Neural cell (in vitro differentiated cells): Measurements from ENCODE around the gene NUCB2. TPM values are rescaled to one million over a fixed set of nuclear protein-coding genes. Genes with fewer than 3 reads are reported as not detected.

ENCODE experiments used
- H2AFZ ChIP-seq: fragments of 200-600, 300-800 bp; sonication (generic), shearing (Covaris generic); 2 replicates; pipeline ENCODE4 v1.6.0; 2014; ENCODE audit warnings: low read depth, mild to moderate bottlenecking, antibody characterized with exemption, low read length, moderate library complexity
- H3F3A ChIP-seq: fragments of 200-600 bp; shearing (Covaris generic); 2 replicates; pipeline ENCODE4 v1.6.1; 2016; ENCODE audit warnings: mild to moderate bottlenecking, moderate library complexity, mixed read lengths, antibody characterized with exemption, low read length; ENCODE audit not compliant: insufficient read depth, poor library complexity, severe bottlenecking
- H3K27ac ChIP-seq: fragments of 200-600, 300-800 bp; sonication (generic), shearing (Covaris generic); 2 replicates; pipeline ENCODE4 v1.5.1; 2014; ENCODE audit warnings: mild to moderate bottlenecking, low read length, moderate library complexity
- H3K27me3 ChIP-seq: fragments of 300-800, 200-600 bp; sonication (generic), shearing (Covaris generic); 2 replicates; pipeline ENCODE4 v1.6.0; 2014; ENCODE audit warnings: mild to moderate bottlenecking, low read depth, low read length, moderate library complexity; ENCODE audit not compliant: insufficient read depth
- H3K36me3 ChIP-seq: fragments of 300-800, 200-600 bp; sonication (generic), shearing (Covaris generic); 2 replicates; pipeline ENCODE4 v1.5.1; 2014; ENCODE audit warnings: mild to moderate bottlenecking, antibody characterized with exemption, low read length, moderate library complexity; ENCODE audit not compliant: insufficient read depth
- H3K4me2 ChIP-seq: fragments of 300-800, 200-600 bp; sonication (generic), shearing (Covaris generic); 2 replicates; pipeline ENCODE4 v1.6.0; 2014; ENCODE audit warnings: mild to moderate bottlenecking, low read length
- H3K4me3 ChIP-seq: fragments of 300-800, 200-600 bp; sonication (generic), shearing (Covaris generic); 2 replicates; pipeline ENCODE4 v1.5.1; 2014; ENCODE audit warnings: mild to moderate bottlenecking, low read length, moderate library complexity
- H3K79me2 ChIP-seq: fragments of 200-600 bp; shearing (Covaris generic); replicated peaks from 2 replicates; pipeline ENCODE4 v1.6.0; 2014; ENCODE audit warnings: mild to moderate bottlenecking, low read length, moderate library complexity; ENCODE audit not compliant: insufficient read depth
- H3K9ac ChIP-seq: fragments of 300-800, 200-600 bp; sonication (generic), shearing (Covaris generic); 2 replicates; pipeline ENCODE4 v1.6.1; 2016; ENCODE audit warnings: mild to moderate bottlenecking, low read length, mixed read lengths
- H3K9me2 ChIP-seq: fragments of 200-600 bp; shearing (Covaris generic); 2 replicates; pipeline ENCODE4 v1.6.1; 2016; ENCODE audit warnings: mild to moderate bottlenecking, low read length, mixed read lengths; ENCODE audit not compliant: insufficient read depth
- H3K9me3 ChIP-seq: fragments of 200-600, 300-800 bp; sonication (generic), shearing (Covaris generic); 2 replicates; pipeline ENCODE4 v1.6.1; 2016; ENCODE audit warnings: mild to moderate bottlenecking, mixed run types, low read length, moderate library complexity, mixed read lengths
- H4K20me1 ChIP-seq: fragments of 200-600 bp; shearing (Covaris generic); 2 replicates; pipeline ENCODE4 v1.6.1; 2016; ENCODE audit warnings: mild to moderate bottlenecking, mixed run types; ENCODE audit not compliant: insufficient read depth
- EP300 ChIP-seq: fragments of 450-650 bp; conservative IDR thresholded peaks from 2 replicates; pipeline ENCODE4 v1.6.1; 2014; ENCODE audit warnings: antibody characterized with exemption, mild to moderate bottlenecking, moderate library complexity; ENCODE audit not compliant: poor library complexity, severe bottlenecking
- EZH2 ChIP-seq: fragments of 200-600, 300-800 bp; shearing (Covaris generic), sonication (generic); IDR thresholded peaks from 2 replicates; pipeline ENCODE4 v1.6.1; 2014; ENCODE audit warnings: antibody characterized with exemption, low read length, borderline replicate concordance, mild to moderate bottlenecking; ENCODE audit not compliant: insufficient read depth, poor library complexity, severe bottlenecking
- MXI1 ChIP-seq: fragments of 450-650 bp; conservative IDR thresholded peaks from 2 replicates; pipeline ENCODE4 v1.6.1; 2014; ENCODE audit warnings: antibody characterized with exemption, mild to moderate bottlenecking; ENCODE audit not compliant: poor library complexity, severe bottlenecking
- POLR2AphosphoS5 ChIP-seq: IDR thresholded peaks from 2 replicates; pipeline ENCODE4 v1.6.1; 2012
- RAD21 ChIP-seq: fragments of 450-650 bp; conservative IDR thresholded peaks from 2 replicates; pipeline ENCODE4 v1.6.1; 2014; ENCODE audit warnings: antibody characterized with exemption, mild to moderate bottlenecking, moderate library complexity
- SMC3 ChIP-seq: fragments of 450-650 bp; conservative IDR thresholded peaks from 2 replicates; pipeline ENCODE4 v1.6.1; 2014; ENCODE audit warnings: antibody characterized with exemption, mild to moderate bottlenecking, moderate library complexity; ENCODE audit not compliant: poor library complexity
- TAF1 ChIP-seq: IDR thresholded peaks from 2 replicates; pipeline ENCODE4 v1.6.1; 2012; ENCODE audit warnings: low read depth
- polyA plus RNA-seq: library from polyadenylated mRNA; depleted of rRNA; stranded (reverse); fragments of >200 nt; gene quantifications from 2 replicates; pipeline ENCODE4 v1.2.3, GENCODE V29; 2014
- TF ChIP-seq, protein P1 (sequence below): IDR thresholded peaks from 2 replicates; pipeline ENCODE4 v1.6.1; 2012; ENCODE audit warnings: borderline replicate concordance
- TF ChIP-seq, protein P2 (sequence below): fragments of 450-650 bp; IDR thresholded peaks from 2 replicates; pipeline ENCODE4 v1.5.1; 2014; ENCODE audit warnings: antibody characterized with exemption, mild to moderate bottlenecking, moderate library complexity; ENCODE audit not compliant: poor library complexity, severe bottlenecking

The NUCB2 gene
- polyA plus RNA-seq, 1 donor from 2014 or later = 120 TPM

DNA sequence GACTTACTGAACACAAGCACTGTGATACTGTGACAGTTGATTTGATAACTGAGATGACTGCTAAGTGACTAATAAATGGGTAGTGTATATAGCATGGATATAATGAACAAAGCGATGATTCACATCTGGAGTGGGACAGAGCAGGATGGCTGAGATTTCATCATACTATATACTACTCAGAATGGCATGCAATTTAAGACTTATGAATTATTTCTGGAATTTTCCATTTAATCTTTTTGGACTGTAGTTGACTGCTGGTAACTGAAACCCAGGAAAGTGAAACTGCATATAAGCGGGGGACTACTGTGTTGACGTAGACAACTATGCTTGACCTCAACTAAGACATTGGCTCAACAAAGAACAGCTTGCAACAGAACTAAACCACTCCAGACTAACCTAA is 20.0 kb upstream of the NUCB2 start:
- H3K36me3 ChIP-seq = no peaks in the 10 kb centered on the region
- H2AFZ ChIP-seq = no peak overlapping the region
- H3K9ac ChIP-seq = no peak overlapping the region
- H3K79me2 ChIP-seq = no peaks in the 10 kb centered on the region
- H4K20me1 ChIP-seq = no peaks in the 10 kb centered on the region
- no peak overlapping the region for H3K4me3 ChIP-seq
- no peak overlapping the region for H3K27ac ChIP-seq
- no peaks in the 10 kb centered on the region for H3F3A ChIP-seq
- H3K4me2 ChIP-seq = no peak overlapping the region
- no peaks in the 10 kb centered on the region for H3K9me2 ChIP-seq
- H3K9me3 ChIP-seq = no peaks in the 10 kb centered on the region
- H3K27me3 ChIP-seq = no peaks in the 10 kb centered on the region
- TF ChIP-seq POLR2AphosphoS5 (no peak), RAD21 (no peak), EZH2 (no peak), SMC3 (no peak), MXI1 (no peak), EP300 (no peak), TAF1 (no peak)
- TF ChIP-seq, protein P1, sequence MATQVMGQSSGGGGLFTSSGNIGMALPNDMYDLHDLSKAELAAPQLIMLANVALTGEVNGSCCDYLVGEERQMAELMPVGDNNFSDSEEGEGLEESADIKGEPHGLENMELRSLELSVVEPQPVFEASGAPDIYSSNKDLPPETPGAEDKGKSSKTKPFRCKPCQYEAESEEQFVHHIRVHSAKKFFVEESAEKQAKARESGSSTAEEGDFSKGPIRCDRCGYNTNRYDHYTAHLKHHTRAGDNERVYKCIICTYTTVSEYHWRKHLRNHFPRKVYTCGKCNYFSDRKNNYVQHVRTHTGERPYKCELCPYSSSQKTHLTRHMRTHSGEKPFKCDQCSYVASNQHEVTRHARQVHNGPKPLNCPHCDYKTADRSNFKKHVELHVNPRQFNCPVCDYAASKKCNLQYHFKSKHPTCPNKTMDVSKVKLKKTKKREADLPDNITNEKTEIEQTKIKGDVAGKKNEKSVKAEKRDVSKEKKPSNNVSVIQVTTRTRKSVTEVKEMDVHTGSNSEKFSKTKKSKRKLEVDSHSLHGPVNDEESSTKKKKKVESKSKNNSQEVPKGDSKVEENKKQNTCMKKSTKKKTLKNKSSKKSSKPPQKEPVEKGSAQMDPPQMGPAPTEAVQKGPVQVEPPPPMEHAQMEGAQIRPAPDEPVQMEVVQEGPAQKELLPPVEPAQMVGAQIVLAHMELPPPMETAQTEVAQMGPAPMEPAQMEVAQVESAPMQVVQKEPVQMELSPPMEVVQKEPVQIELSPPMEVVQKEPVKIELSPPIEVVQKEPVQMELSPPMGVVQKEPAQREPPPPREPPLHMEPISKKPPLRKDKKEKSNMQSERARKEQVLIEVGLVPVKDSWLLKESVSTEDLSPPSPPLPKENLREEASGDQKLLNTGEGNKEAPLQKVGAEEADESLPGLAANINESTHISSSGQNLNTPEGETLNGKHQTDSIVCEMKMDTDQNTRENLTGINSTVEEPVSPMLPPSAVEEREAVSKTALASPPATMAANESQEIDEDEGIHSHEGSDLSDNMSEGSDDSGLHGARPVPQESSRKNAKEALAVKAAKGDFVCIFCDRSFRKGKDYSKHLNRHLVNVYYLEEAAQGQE = no peak
- TF ChIP-seq, protein P2, sequence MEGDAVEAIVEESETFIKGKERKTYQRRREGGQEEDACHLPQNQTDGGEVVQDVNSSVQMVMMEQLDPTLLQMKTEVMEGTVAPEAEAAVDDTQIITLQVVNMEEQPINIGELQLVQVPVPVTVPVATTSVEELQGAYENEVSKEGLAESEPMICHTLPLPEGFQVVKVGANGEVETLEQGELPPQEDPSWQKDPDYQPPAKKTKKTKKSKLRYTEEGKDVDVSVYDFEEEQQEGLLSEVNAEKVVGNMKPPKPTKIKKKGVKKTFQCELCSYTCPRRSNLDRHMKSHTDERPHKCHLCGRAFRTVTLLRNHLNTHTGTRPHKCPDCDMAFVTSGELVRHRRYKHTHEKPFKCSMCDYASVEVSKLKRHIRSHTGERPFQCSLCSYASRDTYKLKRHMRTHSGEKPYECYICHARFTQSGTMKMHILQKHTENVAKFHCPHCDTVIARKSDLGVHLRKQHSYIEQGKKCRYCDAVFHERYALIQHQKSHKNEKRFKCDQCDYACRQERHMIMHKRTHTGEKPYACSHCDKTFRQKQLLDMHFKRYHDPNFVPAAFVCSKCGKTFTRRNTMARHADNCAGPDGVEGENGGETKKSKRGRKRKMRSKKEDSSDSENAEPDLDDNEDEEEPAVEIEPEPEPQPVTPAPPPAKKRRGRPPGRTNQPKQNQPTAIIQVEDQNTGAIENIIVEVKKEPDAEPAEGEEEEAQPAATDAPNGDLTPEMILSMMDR = no peak

DNA sequence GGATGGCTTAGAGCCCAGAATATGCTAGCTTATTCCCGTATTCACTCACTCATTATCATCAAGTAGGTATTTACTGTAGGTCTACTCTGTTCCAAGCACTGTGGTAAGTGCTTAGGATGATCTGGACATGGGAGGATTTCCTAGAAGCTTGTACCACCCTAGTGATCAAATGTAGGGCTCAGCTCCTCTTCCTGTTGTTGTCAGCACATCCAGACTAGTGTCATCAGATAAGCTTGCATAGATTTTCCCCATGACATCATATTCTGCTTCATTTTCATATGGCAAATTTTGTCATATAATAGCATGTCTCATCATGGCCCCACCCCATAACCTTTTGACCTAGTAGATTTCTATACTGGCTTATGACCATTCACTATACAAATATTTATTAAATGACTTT is 19.3 kb upstream of the NUCB2 start:
- Histone ChIP-seq H3K9ac (no peak overlapping the region), H4K20me1 (no peaks in the 10 kb centered on the region), H3K27me3 (no peaks in the 10 kb centered on the region), H3K79me2 (no peaks in the 10 kb centered on the region), H3K9me3 (no peaks in the 10 kb centered on the region), H3K4me3 (no peak overlapping the region), H3F3A (no peaks in the 10 kb centered on the region), H3K4me2 (no peak overlapping the region), H3K9me2 (no peaks in the 10 kb centered on the region), H3K36me3 (no peaks in the 10 kb centered on the region), H2AFZ (no peak overlapping the region), H3K27ac (no peak overlapping the region)
- TF ChIP-seq, protein P1 = no peak
- TF ChIP-seq MXI1 (no peak), SMC3 (no peak), RAD21 (no peak), EP300 (no peak)
